Mucosa of descending colon (tissue), 3 donors: Measurements from ENCODE around the gene ADAM15. TPM values are rescaled to one million over a fixed set of nuclear protein-coding genes. Genes with fewer than 3 reads are reported as not detected.
A peak's percentile ranks its signal among the peaks of the same experiment; 100 is the strongest.

ENCODE experiments used
- ATAC-seq: fragments of 200-7000 bp; cut with Tn5 transposase; one replicate; pipeline ENCODE4 v1.9.1; 2020; ENCODE audit warnings: mild to moderate bottlenecking, moderate library complexity
- DNase-seq, 3 donors: peaks; one replicate each; pipeline ENCODE4 v3.0.0-alpha.2; 2020
- H3K36me3 ChIP-seq: fragments of 200-600 bp; one replicate; pipeline ENCODE4 v1.8.0; 2021; ENCODE audit warnings: low read depth, mild to moderate bottlenecking
- H3K4me1 ChIP-seq: fragments of 200-600 bp; one replicate; pipeline ENCODE4 v1.8.0; 2021; ENCODE audit warnings: low read depth, mild to moderate bottlenecking
- H3K4me3 ChIP-seq: fragments of 200-600 bp; one replicate; pipeline ENCODE4 v1.8.0; 2021; ENCODE audit warnings: mild to moderate bottlenecking
- H3K9me3 ChIP-seq: fragments of 200-600 bp; one replicate; pipeline ENCODE4 v1.8.0; 2021; ENCODE audit warnings: mild to moderate bottlenecking
- CTCF ChIP-seq: fragments of 200-600 bp; IDR thresholded peaks from one replicate; pipeline ENCODE4 v1.8.0; 2022; ENCODE audit warnings: antibody characterized with exemption, mild to moderate bottlenecking
- intact Hi-C, 2 donors: fragments of 100-400 bp; cut with DNase I in 1 of 2; cut with micrococcal nuclease in 1 of 2; formaldehyde crosslinking; loops; one replicate each; pipeline versions ENCODE4 v1.11.0 to v1.11.1; 2022; cut with DNase I, micrococcal nuclease
- total RNA-seq, 3 donors: library from RNA; stranded (reverse); fragmentation: NEBNext Ultra II Directional in 2 of 3; extraction: Animal tissue kit (Norgen Biotek cat#: 25700) in 2 of 3; gene quantifications; one replicate each; pipeline versions ENCODE4 v1.2.1 to v1.2.4, GENCODE V29; 2021 to 2023
- donor health status: DM: no; HTN: no; CAD: no; lungs with moderate emphysema.
- donor health status: DM: no; HTN: no; CAD: no.
- donor health status: DM: no; HTN: yes; CAD: no.

The ADAM15 gene
- total RNA-seq, 3 donors from 2014 or later, result 71.8 to 148 (median 79.7) TPM

DNA sequence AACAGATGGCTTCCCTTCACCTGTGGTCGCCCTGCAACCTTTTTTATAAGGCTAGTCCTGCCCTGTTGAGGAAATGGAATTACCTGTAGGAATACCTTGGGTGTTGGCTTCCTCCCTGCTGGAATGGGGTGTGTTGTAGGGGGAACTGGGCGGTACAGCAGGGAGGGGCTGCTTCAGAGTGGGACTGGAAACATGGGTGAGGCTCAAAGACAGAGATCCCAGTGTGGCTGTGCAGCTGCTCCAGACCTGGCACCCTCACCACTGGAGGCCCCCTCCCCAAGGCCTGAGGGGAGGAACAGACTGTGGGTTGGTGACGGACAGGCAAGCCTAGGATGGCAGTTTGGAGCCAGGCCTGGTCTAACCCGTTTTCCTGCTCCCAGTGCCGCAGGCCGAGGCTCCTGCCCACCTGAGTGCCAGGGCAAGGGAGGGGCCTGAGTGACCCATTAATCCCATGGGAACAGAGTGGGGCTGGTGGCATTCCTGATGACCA is 32.0 kb downstream of the ADAM15 start:
- Histone ChIP-seq H3K4me1 (peaks cover 67% of the 10 kb centered on the region), H3K36me3 (no peaks in the 10 kb centered on the region), H3K9me3 (no peaks in the 10 kb centered on the region), H3K4me3 (no peak overlapping the region)
- ATAC-seq (peak; percentile 56), DNase-seq (peak; percentile 80 to 85 (median 81))
- TF ChIP-seq CTCF, result no peak
- intact Hi-C loops, result no loop called here

DNA sequence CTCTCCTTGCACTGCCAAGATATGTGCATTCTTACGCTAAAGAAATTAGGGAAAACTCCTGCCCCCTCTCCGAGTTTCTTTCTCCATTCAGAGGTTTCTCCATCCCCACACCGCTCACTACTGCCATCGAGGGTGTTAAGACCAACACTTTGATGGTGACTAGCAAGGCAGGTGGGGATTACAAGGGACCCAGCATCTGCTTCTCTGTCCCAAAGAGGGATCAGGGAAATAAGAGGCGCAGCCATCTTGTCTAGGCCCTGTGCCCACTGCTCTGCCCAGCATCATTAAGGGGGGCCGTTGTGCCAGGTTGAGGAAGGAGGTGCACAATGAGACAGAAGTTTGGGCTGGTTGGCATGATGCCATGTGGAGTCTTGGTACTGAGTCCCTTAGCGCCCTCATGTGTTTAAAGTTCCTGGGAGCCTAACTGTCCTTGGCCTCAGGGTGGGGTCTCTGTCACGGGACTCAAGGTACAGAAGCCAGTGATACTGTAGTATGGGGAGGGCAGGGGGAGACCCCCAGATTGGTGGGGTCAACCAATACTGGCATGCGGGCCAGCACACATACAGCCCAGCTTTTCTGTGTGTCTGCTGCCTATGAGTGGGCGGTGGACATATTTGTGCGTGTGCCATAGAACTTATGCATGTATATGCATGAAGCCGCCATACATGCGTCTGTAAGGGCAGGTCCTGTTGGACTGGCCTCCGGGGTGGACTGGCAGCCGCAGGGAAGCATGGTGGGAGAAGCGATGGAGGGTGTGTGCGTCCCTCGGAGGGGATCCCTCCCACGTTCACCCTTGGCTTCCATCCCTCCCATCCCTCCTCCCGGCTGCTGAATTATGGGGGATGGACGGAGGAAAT is 33.0 kb downstream of the ADAM15 start:
- Histone ChIP-seq H3K4me3 (no peak overlapping the region), H3K4me1 (peaks cover 63% of the 10 kb centered on the region), H3K9me3 (no peaks in the 10 kb centered on the region), H3K36me3 (no peaks in the 10 kb centered on the region)
- ATAC-seq (no peak), DNase-seq (peak; percentile 65 to 85 (median 71))
- no peak for TF ChIP-seq CTCF
- intact Hi-C loops, result no loop called here

GRCh38 chr1:155084722-155085503 is 33.8 kb downstream of the ADAM15 start:
- intact Hi-C loops, result no loop called here
- H3K4me1 ChIP-seq, result peaks cover 55% of the 10 kb centered on the region
- peak; percentile 95 to 97 (median 96) for DNase-seq
- H3K36me3 ChIP-seq, result no peaks in the 10 kb centered on the region
- H3K4me3 ChIP-seq, result peak overlapping the region; percentile 40
- peak; percentile 74 for ATAC-seq
- no peaks in the 10 kb centered on the region for H3K9me3 ChIP-seq
- peak; percentile 85 for TF ChIP-seq CTCF

- peak overlapping the region; percentile 40 for H3K4me3 ChIP-seq
- intact Hi-C loops, result no loop called here
- H3K36me3 ChIP-seq, result no peaks in the 10 kb centered on the region
- peaks cover 48% of the 10 kb centered on the region for H3K4me1 ChIP-seq
- DNase-seq (peak; percentile 83 to 90 (median 85)), ATAC-seq (peak; percentile 47)
- no peak for TF ChIP-seq CTCF
- H3K9me3 ChIP-seq, result no peaks in the 10 kb centered on the region
These were observed 34.5 kb downstream of the ADAM15 start for GRCh38 chr1:155085504-155086127.

DNA sequence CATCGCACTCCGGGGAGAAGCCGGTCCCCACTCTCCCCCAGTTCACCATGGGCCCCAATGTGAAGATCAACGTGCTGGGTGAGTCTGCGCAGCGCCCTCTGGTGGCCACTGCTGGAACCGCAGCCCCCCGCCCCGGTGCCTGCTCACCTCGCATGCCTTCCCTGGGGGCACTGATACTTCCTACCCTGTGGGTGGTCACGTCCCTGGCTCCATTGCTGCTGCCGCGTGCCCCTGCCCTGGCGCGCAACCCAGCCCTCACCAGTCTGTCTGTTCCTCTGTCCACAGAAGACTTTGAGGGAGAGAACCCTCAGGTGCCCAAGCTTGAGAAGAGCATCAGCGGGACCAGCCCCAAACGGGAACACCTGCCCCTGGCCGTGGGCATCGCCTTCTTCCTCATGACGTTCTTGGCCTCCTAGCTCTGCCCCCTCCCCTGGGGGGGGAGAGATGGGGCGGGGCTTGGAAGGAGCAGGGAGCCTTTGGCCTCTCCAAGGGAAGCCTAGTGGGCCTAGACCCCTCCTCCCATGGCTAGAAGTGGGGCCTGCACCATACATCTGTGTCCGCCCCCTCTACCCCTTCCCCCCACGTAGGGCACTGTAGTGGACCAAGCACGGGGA is 35.1 kb downstream of the ADAM15 start:
- Histone ChIP-seq H3K36me3 (no peaks in the 10 kb centered on the region), H3K4me1 (peaks cover 43% of the 10 kb centered on the region), H3K4me3 (no peak overlapping the region), H3K9me3 (no peaks in the 10 kb centered on the region)
- peak; percentile 98 for TF ChIP-seq CTCF
- DNase-seq (peak; percentile 81 to 87 (median 85)), ATAC-seq (peak; percentile 20)
- intact Hi-C loops, result no loop called here
